ENCODE measurements around the gene C19orf53. TPM values are rescaled to one million over a fixed set of nuclear protein-coding genes. Genes with fewer than 3 reads are reported as not detected.

C19orf53 gene
- total RNA-seq, 2 donors from 2014 or later, result 151 to 193 TPM

DNA sequence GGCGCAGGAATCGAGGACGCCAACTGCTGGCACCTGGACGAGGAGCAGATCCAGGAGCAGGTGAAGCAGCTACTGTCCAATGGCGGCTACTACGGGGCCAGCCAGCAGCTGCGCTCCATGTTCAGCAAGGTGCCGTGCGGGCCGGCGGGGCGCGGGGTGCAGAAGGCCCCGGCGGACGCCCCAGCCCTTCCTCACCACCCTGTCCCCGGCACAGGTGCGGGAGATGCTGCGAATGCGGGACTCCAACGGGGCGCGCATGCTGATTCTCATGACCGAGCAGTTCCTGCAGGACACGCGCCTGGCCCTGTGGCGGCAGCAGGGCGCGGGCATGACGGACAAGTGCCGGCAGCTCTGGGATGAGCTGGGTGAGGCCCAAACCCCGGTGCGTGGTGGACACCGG, 34.6 kb downstream of the C19orf53 start:
- intact Hi-C loops (cut with DNase I), result no loop called here
- Histone ChIP-seq H3K27ac (no peak overlapping the region), H3K36me3 (no peaks in the 10 kb centered on the region), H3K9me3 (no peaks in the 10 kb centered on the region), H3K4me3 (no peak overlapping the region), H3K27me3 (replicated peaks; ENCODE audit: insufficient read depth) (no peaks in the 10 kb centered on the region), H3K4me1 (replicated peaks) (no peaks in the 10 kb centered on the region)
- DNase-seq (ENCODE audit: low spot score), result no peak
- TF ChIP-seq, protein P1, sequence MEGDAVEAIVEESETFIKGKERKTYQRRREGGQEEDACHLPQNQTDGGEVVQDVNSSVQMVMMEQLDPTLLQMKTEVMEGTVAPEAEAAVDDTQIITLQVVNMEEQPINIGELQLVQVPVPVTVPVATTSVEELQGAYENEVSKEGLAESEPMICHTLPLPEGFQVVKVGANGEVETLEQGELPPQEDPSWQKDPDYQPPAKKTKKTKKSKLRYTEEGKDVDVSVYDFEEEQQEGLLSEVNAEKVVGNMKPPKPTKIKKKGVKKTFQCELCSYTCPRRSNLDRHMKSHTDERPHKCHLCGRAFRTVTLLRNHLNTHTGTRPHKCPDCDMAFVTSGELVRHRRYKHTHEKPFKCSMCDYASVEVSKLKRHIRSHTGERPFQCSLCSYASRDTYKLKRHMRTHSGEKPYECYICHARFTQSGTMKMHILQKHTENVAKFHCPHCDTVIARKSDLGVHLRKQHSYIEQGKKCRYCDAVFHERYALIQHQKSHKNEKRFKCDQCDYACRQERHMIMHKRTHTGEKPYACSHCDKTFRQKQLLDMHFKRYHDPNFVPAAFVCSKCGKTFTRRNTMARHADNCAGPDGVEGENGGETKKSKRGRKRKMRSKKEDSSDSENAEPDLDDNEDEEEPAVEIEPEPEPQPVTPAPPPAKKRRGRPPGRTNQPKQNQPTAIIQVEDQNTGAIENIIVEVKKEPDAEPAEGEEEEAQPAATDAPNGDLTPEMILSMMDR (IDR thresholded peaks at IDR 0.05), result no peak
- TF ChIP-seq POLR2A (IDR thresholded peaks at IDR 0.05) (no peak), POLR2AphosphoS5 (IDR thresholded peaks at IDR 0.05) (no peak)
- 94% methylated on average over 34 of the region's 34 CpGs for WGBS

DNA sequence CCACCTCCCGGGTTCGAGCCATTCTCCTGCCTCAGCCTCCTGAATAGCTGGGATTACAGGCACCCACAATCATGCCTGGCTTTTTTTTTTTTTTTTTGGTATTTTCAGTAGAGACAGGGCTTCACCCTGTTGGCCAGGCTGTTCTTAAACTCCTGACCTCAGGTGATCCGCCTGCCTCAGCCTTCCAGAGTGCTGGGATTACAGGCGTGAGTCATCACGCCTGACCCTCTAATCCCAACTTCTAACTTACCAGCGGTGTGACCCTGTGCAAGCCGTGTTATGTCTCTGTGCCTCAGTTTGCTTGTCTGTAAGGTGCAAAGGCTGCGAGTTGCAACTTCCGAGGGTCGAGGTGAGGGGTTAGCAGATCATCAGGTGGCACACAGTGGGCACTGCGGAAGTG, 38.3 kb downstream of the C19orf53 start:
- Histone ChIP-seq H3K36me3 (no peaks in the 10 kb centered on the region), H3K9me3 (no peaks in the 10 kb centered on the region), H3K4me1 (replicated peaks) (peaks cover under 1% of the 10 kb centered on the region), H3K27me3 (replicated peaks; ENCODE audit: insufficient read depth) (no peaks in the 10 kb centered on the region), H3K27ac (no peak overlapping the region), H3K4me3 (no peak overlapping the region)
- intact Hi-C loops (cut with DNase I), result no loop called here
- DNase-seq (ENCODE audit: low spot score), result no peak
- 95% methylated on average over 11 of the region's 11 CpGs for WGBS
- TF ChIP-seq, protein P1 (IDR thresholded peaks at IDR 0.05), result no peak
- TF ChIP-seq POLR2AphosphoS5 (IDR thresholded peaks at IDR 0.05), result no peak
- no peak for TF ChIP-seq POLR2A (IDR thresholded peaks at IDR 0.05)

DNA sequence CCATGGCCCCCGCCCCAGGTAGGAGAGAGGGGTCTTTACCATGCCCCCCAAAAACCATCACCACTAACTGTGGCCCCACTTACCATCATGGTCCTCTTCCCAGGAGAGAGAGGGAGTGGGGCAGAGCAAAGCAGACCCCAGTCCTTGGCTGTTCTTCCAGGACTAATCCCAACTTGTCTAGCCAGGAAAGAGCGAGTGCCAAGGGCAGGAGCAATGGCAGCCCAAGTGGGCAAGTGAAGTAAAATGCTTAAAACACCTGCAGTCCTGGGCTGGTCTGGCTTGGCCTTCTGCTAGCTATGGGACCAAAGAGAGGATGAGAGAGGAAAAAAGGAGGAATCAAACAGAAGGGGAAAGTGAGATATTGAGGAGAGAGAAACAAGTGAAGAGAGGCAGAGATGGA, 38.9 kb downstream of the C19orf53 start:
- H3K4me1 ChIP-seq (replicated peaks), result peaks cover 2% of the 10 kb centered on the region
- TF ChIP-seq POLR2AphosphoS5 (IDR thresholded peaks at IDR 0.05), result no peak
- no peak for TF ChIP-seq POLR2A (IDR thresholded peaks at IDR 0.05)
- TF ChIP-seq, protein P1 (IDR thresholded peaks at IDR 0.05), result no peak
- no peaks in the 10 kb centered on the region for H3K27me3 ChIP-seq (replicated peaks; ENCODE audit: insufficient read depth)
- 91% methylated on average over 2 of the region's 2 CpGs for WGBS
- no peaks in the 10 kb centered on the region for H3K9me3 ChIP-seq
- H3K36me3 ChIP-seq, result no peaks in the 10 kb centered on the region
- no peak overlapping the region for H3K27ac ChIP-seq
- no peak for DNase-seq (ENCODE audit: low spot score)
- intact Hi-C loops (cut with DNase I), result no loop called here
- no peak overlapping the region for H3K4me3 ChIP-seq

DNA sequence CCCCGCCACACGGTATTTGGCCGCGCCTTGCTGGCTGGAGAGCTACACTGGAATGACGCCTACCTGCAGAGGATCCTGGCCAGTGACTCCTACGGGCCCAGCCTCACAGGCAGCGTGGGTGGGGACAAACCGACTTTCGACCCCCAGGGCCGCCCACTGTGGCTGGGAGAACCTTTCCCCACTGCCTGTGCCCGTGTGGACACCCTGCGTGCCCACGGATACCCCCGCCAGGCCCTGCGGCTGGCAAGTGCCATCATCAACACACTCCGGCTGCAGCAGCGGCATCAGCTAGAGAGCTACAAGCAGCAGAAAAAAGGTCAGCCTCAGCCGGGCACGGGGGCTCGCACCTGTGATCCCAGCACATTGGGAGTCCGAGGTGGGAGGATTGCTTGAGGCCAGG, 40.3 kb downstream of the C19orf53 start:
- Histone ChIP-seq H3K4me1 (replicated peaks) (peaks cover 2% of the 10 kb centered on the region), H3K27ac (no peak overlapping the region), H3K4me3 (no peak overlapping the region), H3K9me3 (no peaks in the 10 kb centered on the region), H3K36me3 (no peaks in the 10 kb centered on the region), H3K27me3 (replicated peaks; ENCODE audit: insufficient read depth) (no peaks in the 10 kb centered on the region)
- intact Hi-C loops (cut with DNase I), result no loop called here
- DNase-seq (ENCODE audit: low spot score), result no peak
- WGBS, result 92% methylated on average over 21 of the region's 21 CpGs
- TF ChIP-seq POLR2AphosphoS5 (IDR thresholded peaks at IDR 0.05), result no peak
- no peak for TF ChIP-seq POLR2A (IDR thresholded peaks at IDR 0.05)
- TF ChIP-seq, protein P1 (IDR thresholded peaks at IDR 0.05), result no peak

DNA sequence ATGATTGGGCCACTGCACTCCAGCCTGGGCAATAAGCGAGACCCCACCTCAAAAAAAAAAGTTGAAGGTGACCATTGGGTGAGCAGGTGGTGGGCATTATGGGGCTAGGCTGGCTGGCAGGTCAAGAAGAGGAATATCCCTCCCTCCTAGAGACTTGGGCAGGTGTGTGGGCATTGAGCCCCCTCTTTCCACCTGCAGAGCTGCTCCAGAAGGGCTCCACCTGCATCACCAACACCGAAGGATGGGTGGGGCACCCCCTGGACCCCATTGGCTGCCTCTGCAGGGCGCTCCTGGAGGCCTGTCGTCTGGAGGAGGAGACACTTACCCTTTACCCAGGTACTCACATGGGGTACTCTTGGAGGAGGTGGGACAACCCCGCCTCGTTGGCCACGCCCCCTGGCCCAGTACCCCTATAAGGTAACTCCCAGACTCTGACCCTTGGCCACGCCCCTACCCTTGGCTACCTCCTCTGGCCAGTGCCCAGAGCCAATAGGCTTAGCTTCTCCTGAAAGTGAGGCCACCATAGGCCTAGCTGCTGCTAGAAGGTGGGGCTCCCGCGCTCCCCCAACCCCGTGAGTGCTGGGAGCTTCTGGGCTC, 42.9 kb downstream of the C19orf53 start:
- H3K27me3 ChIP-seq (replicated peaks; ENCODE audit: insufficient read depth), result no peaks in the 10 kb centered on the region
- peak overlapping the region; percentile 26 to 52 for H3K27ac ChIP-seq
- H3K4me1 ChIP-seq (replicated peaks), result peaks cover 2% of the 10 kb centered on the region
- H3K9me3 ChIP-seq, result no peaks in the 10 kb centered on the region
- peak; percentile 33 for DNase-seq (ENCODE audit: low spot score)
- H3K4me3 ChIP-seq, result peak overlapping the region in 1 of 2 donors; percentile 23
- H3K36me3 ChIP-seq, result no peaks in the 10 kb centered on the region
- TF ChIP-seq, protein P1 (IDR thresholded peaks at IDR 0.05), result no peak
- no peak for TF ChIP-seq POLR2A (IDR thresholded peaks at IDR 0.05)
- TF ChIP-seq POLR2AphosphoS5 (IDR thresholded peaks at IDR 0.05), result no peak
- intact Hi-C loops (cut with DNase I), result no loop called here
- WGBS, result 64% methylated on average over 11 of the region's 11 CpGs
